HepG2 (cell line): ENCODE measurements around the gene TOR1B. TPM values are rescaled to one million over a fixed set of nuclear protein-coding genes. Genes with fewer than 3 reads are reported as not detected.
A peak's percentile ranks its signal among the peaks of the same experiment; 100 is the strongest.
"Not testable (repeated sequence)": the region's sequence is repeated elsewhere in the genome, so short reads cannot be mapped to it uniquely, and the experiment has no call there.

ENCODE experiments used
- ATAC-seq: fragments of 200-7000 bp; cut with Tn5 transposase; 3 replicates; pipeline ENCODE4 v1.9.1; 2020; ENCODE audit warnings: mild to moderate bottlenecking, moderate library complexity
- BruUV-seq: library from RNA; stranded (reverse); fragments of 400-500 nt; replicated peaks from 2 replicates; lab custom pipeline; 2021; lab: Mats Ljungman, UMichigan
- CTCF ChIA-PET: fragments of 300-600 bp; formaldehyde crosslinking; extraction: SDS; loops from one replicate; lab custom pipeline; 2021; ENCODE audit warnings: low total read pairs, inconsistent platforms, low intra/inter-chr PET ratio; lab: Yijun Ruan, JAX
- POLR2A ChIA-PET: fragments of 350-600 bp; sonication (Branson Sonifier 250); formaldehyde crosslinking; loops from one replicate; lab custom pipeline; 2020; ENCODE audit warnings: antibody characterized with exemption, inconsistent platforms; lab: Yijun Ruan, JAX
- DNase-seq: peaks from one replicate; pipeline ENCODE4 v3.0.0-alpha.2; 2015; ENCODE audit warnings: low spot score
- FAIRE-seq: peaks from 3 replicates; lab custom pipeline; 2011; peaks lifted over from hg19 to GRCh38; lab: Jason Lieb, UNC
- H2AFZ ChIP-seq: one replicate; pipeline ENCODE4 v1.6.1; 2011; ENCODE audit warnings: low read length, inconsistent platforms
- H3K27ac ChIP-seq: fragments of 300-600 bp; 3 replicates; pipeline ENCODE4 v1.8.0; 2011; ENCODE audit warnings: mixed run types, mild to moderate bottlenecking, mixed read lengths, low read length, inconsistent platforms; ENCODE audit not compliant: insufficient read depth; ENCODE audit errors: extremely low read length
- H3K27me3 ChIP-seq, 2 experiments: fragments of 200-600 bp in 1 of 2; 2 replicates in 1 of 2; 3 replicates in 1 of 2; pipeline versions ENCODE4 v1.6.0 to v1.8.0; 2011; ENCODE audit warnings: low read length in 2 of 2, mild to moderate bottlenecking in 2 of 2, moderate library complexity in 2 of 2, inconsistent platforms in 1 of 2; ENCODE audit not compliant: insufficient read depth in 2 of 2, control insufficient read depth in 1 of 2
- H3K36me3 ChIP-seq, 2 experiments: fragments of 200-600 bp in 1 of 2; replicated peaks in 1 of 2; 2 replicates in 1 of 2; 3 replicates in 1 of 2; pipeline versions ENCODE4 v1.5.1 to v1.8.0; 2011; ENCODE audit warnings: low read length in 2 of 2, inconsistent platforms in 1 of 2; ENCODE audit not compliant: insufficient read depth in 2 of 2, control insufficient read depth in 1 of 2
- H3K4me1 ChIP-seq: 2 replicates; pipeline ENCODE4 v1.5.1; 2012; ENCODE audit warnings: low read length, inconsistent platforms; ENCODE audit not compliant: insufficient read depth
- H3K4me2 ChIP-seq: 2 replicates; pipeline ENCODE4 v1.6.0; 2011; ENCODE audit warnings: low read depth, low read length, inconsistent platforms
- H3K4me3 ChIP-seq, 3 experiments: fragments of 200-600 bp in 1 of 3; sonication (generic), shearing (Covaris generic) in 1 of 3; replicated peaks in 1 of 3; 2 replicates each; pipeline ENCODE4 v1.5.1; 2011 to 2016; ENCODE audit warnings: low read length in 3 of 3, inconsistent platforms in 2 of 3, low read depth in 2 of 3, mild to moderate bottlenecking in 2 of 3, control low read depth in 1 of 3, mixed read lengths in 1 of 3; ENCODE audit not compliant: insufficient read depth in 1 of 3
- H3K79me2 ChIP-seq: one replicate; pipeline ENCODE4 v1.6.1; 2011; ENCODE audit warnings: low read length, inconsistent platforms; ENCODE audit not compliant: insufficient read depth
- H3K9ac ChIP-seq: 2 replicates; pipeline ENCODE4 v1.6.0; 2011; ENCODE audit warnings: mild to moderate bottlenecking, low read depth, low read length, inconsistent platforms; ENCODE audit not compliant: insufficient read depth
- H3K9me3 ChIP-seq: 2 replicates; pipeline ENCODE4 v1.5.1; 2012; ENCODE audit warnings: mild to moderate bottlenecking, low read length
- H4K20me1 ChIP-seq: 2 replicates; pipeline ENCODE4 v1.6.0; 2011; ENCODE audit warnings: inconsistent platforms, mild to moderate bottlenecking, low read length, moderate library complexity; ENCODE audit not compliant: insufficient read depth
- ATF3 ChIP-seq: sonication (generic); formaldehyde crosslinking; IDR thresholded peaks from 2 replicates; pipeline ENCODE4 v1.4.0; 2020; ENCODE audit warnings: missing genetic modification reagents
- FOSL1 ChIP-seq: sonication (generic); formaldehyde crosslinking; IDR thresholded peaks from 2 replicates; pipeline ENCODE4 v1.9.0; 2021; ENCODE audit warnings: missing genetic modification reagents, borderline replicate concordance
- FOSL2 ChIP-seq: sonication (generic); formaldehyde crosslinking; IDR thresholded peaks from 2 replicates; pipeline ENCODE4 v1.4.0; 2020; ENCODE audit warnings: missing genetic modification reagents
- RARA ChIP-seq: IDR thresholded peaks from 2 replicates; pipeline ENCODE4 v1.6.1; 2016; ENCODE audit warnings: missing genetic modification reagents, missing compliant biosample characterization
- ZBTB40 ChIP-seq, 2 experiments: fragments of 450-650 bp in 1 of 2; sonication (generic) in 1 of 2; formaldehyde crosslinking in 1 of 2; IDR thresholded peaks; 2 replicates each; pipeline versions ENCODE4 v1.6.1 to v1.8.0; 2016 to 2022; ENCODE audit warnings: antibody characterized with exemption in 1 of 2, mild to moderate bottlenecking in 1 of 2, missing genetic modification reagents in 1 of 2
- WGBS: methylation state at CpG from one replicate; pipeline ENCODE4 v1.1.6; 2017; ENCODE audit warnings: low lambda C conversion rate; 5-methylcytosine and 5-hydroxymethylcytosine counted together
- in situ Hi-C: cut with HindIII; loops from 2 replicates; pipeline ENCODE4 v1.10.0; 2017; ENCODE audit warnings: low pct_unique_long_range_greater_than_20kb; ENCODE audit not compliant: extremely low pct_ligation_motif_present
- intact Hi-C: fragments of 100-400 bp; cut with micrococcal nuclease; formaldehyde crosslinking; loops from one replicate; pipeline ENCODE4 v1.10.0; 2022; ENCODE audit not compliant: unreplicated experiment
- polyA plus RNA-seq, 8 experiments: library from polyadenylated mRNA; depleted of rRNA in 3 of 8; stranded (reverse) in 7 of 8; unstranded in 1 of 8; fragments of >200 nt; fragmentation: Illumina TruSeq in 4 of 8; extraction: Trizol in 4 of 8; gene quantifications; 2 replicates each; pipeline versions ENCODE4 v1.2.1 to v1.2.3, GENCODE V29; 2011 to 2016; ENCODE audit warnings: low read depth in 4 of 8, missing spikeins in 1 of 8, mixed read lengths in 1 of 8; ENCODE audit not compliant: insufficient read depth in 1 of 8
- total RNA-seq, 5 experiments: library from RNA; depleted of rRNA; stranded (reverse); fragments of >200 nt; fragmentation: Illumina TruSeq; extraction: Trizol; gene quantifications; 2 replicates each; pipeline ENCODE4 v1.2.3, GENCODE V29; 2016; ENCODE audit warnings: low read depth in 1 of 5

The TOR1B gene
- total and polyA plus RNA-seq, 2 of the 13 experiments (the other 11 are each of a cell fraction or from before 2014, with no cell fraction given), result 18.1 to 21.3 TPM

GRCh38 chr9:129761901-129762369, 41.0 kb upstream of the TOR1B start (continued):
- no peak for TF ChIP-seq ZBTB40 (IDR thresholded peaks at IDR 0.05)
- TF ChIP-seq ZBTB40 (CRISPR knock-in tag; IDR thresholded peaks at IDR 0.05), result peak; percentile 36; the same call in 1 of the 2 replicates

GRCh38 chr9:129762370-129762984, 40.5 kb upstream of the TOR1B start:
- TF ChIP-seq RARA (peak; percentile 43), ATF3 (CRISPR knock-in tag) (0 out of 2 replicates have a peak, but pooled peaks have one; percentile 54), FOSL1 (0 out of 2 replicates have a peak, but pooled peaks have one; percentile 37), FOSL2 (CRISPR knock-in tag) (peak; percentile 83)
- H3K4me3 ChIP-seq, FAIRE-seq, H3K9ac ChIP-seq, BruUV-seq, intact Hi-C loops, POLR2A ChIA-PET, H4K20me1 ChIP-seq, ATAC-seq, H3K79me2 ChIP-seq, H2AFZ ChIP-seq, DNase-seq, H3K36me3 ChIP-seq, in situ Hi-C loops, CTCF ChIA-PET, H3K27ac ChIP-seq, H3K9me3 ChIP-seq: not testable (repeated sequence)
- peak overlapping the region; percentile 68 for H3K4me2 ChIP-seq
- peaks cover 2 to 12% of the 10 kb centered on the region in 2 experiments; a peak in 2 of 5 replicates for H3K27me3 ChIP-seq
- 12% methylated on average over 12 of the region's 13 CpGs for WGBS
- peaks cover 26% of the 10 kb centered on the region for H3K4me1 ChIP-seq
